IMR-90 (cell line): ENCODE measurements around the gene TCAP. TPM values are rescaled to one million over a fixed set of nuclear protein-coding genes. Genes with fewer than 3 reads are reported as not detected.
A peak's percentile ranks its signal among the peaks of the same experiment; 100 is the strongest.

Experiments
- ATAC-seq: fragments of 200-7000 bp; cut with Tn5 transposase; 2 replicates; pipeline ENCODE4 v1.9.1; 2020; ENCODE audit warnings: low read depth, mild to moderate bottlenecking, moderate library complexity
- BruUV-seq: library from RNA; stranded (reverse); fragments of 400-500 nt; replicated peaks from 2 replicates; lab custom pipeline; 2021; lab: Mats Ljungman, UMichigan
- CTCF ChIA-PET: fragments of 300-600 bp; formaldehyde crosslinking; extraction: SDS; loops from one replicate; lab custom pipeline; 2021; ENCODE audit warnings: antibody characterized with exemption; lab: Yijun Ruan, JAX
- POLR2A ChIA-PET: fragments of 300-600 bp; sonication (Branson Sonifier 250); formaldehyde crosslinking; loops from one replicate; lab custom pipeline; 2022; ENCODE audit warnings: antibody characterized with exemption; ENCODE audit not compliant: unreplicated experiment; lab: Charles Lee
- DNase-seq: peaks from one replicate; pipeline ENCODE4 v3.0.0; 2013
- H2AFZ ChIP-seq: replicated peaks from 2 replicates; pipeline ENCODE3; 2013; ENCODE audit warnings: low read length, mild to moderate bottlenecking; ENCODE audit not compliant: poor library complexity
- H2AK5ac ChIP-seq: 2 replicates; pipeline ENCODE4 v1.6.1; 2013; ENCODE audit warnings: low read depth, low read length, inconsistent platforms
- H2AK9ac ChIP-seq: replicated peaks from 2 replicates; pipeline ENCODE3; 2013; ENCODE audit warnings: mild to moderate bottlenecking, low read depth, low read length, moderate library complexity; ENCODE audit not compliant: poor library complexity
- H2BK120ac ChIP-seq: 2 replicates; pipeline ENCODE4 v1.6.1; 2013; ENCODE audit warnings: low read depth, low read length, inconsistent platforms
- H2BK15ac ChIP-seq: 3 replicates; pipeline ENCODE4 v1.6.1; 2013; ENCODE audit warnings: low read depth, low read length, inconsistent platforms
- H2BK20ac ChIP-seq: 2 replicates; pipeline ENCODE4 v1.6.1; 2013; ENCODE audit warnings: low read depth, mild to moderate bottlenecking, inconsistent platforms, low read length, moderate library complexity
- H2BK5ac ChIP-seq: 2 replicates; pipeline ENCODE4 v1.6.1; 2013; ENCODE audit warnings: mild to moderate bottlenecking, low read depth, low read length, inconsistent platforms; ENCODE audit not compliant: poor library complexity, severe bottlenecking
- H3K14ac ChIP-seq: replicated peaks from 2 replicates; pipeline ENCODE4 v1.6.1; 2013; ENCODE audit warnings: low read depth, low read length, inconsistent platforms
- H3K18ac ChIP-seq: 2 replicates; pipeline ENCODE4 v1.6.1; 2013; ENCODE audit warnings: low read depth, low read length, control low read depth
- H3K23ac ChIP-seq: 2 replicates; pipeline ENCODE4 v1.6.1; 2013; ENCODE audit warnings: low read depth, low read length, inconsistent platforms
- H3K27ac ChIP-seq: 2 replicates; pipeline ENCODE4 v1.5.1; 2013; ENCODE audit warnings: mild to moderate bottlenecking, control low read depth, low read length; ENCODE audit not compliant: insufficient read depth
- H3K27me3 ChIP-seq: 2 replicates; pipeline ENCODE4 v1.6.1; 2013; ENCODE audit warnings: low read length; ENCODE audit not compliant: control insufficient read depth, insufficient read depth
- H3K36me3 ChIP-seq: 2 replicates; pipeline ENCODE4 v1.6.1; 2013; ENCODE audit warnings: low read length, mixed read lengths; ENCODE audit not compliant: control insufficient read depth, insufficient read depth
- H3K4ac ChIP-seq: 2 replicates; pipeline ENCODE4 v1.6.1; 2013; ENCODE audit warnings: low read depth, low read length, inconsistent platforms
- H3K4me1 ChIP-seq: 2 replicates; pipeline ENCODE4 v1.6.1; 2013; ENCODE audit warnings: low read length, mixed read lengths; ENCODE audit not compliant: control insufficient read depth, insufficient read depth
- H3K4me2 ChIP-seq: 2 replicates; pipeline ENCODE4 v1.6.1; 2013; ENCODE audit warnings: low read depth, mild to moderate bottlenecking, control low read depth, low read length, moderate library complexity
- H3K4me3 ChIP-seq: 2 replicates; pipeline ENCODE4 v1.5.1; 2013; ENCODE audit warnings: low read depth, mild to moderate bottlenecking, control low read depth, low read length, moderate library complexity; ENCODE audit not compliant: insufficient read depth
- H3K56ac ChIP-seq: 2 replicates; pipeline ENCODE4 v1.6.1; 2013; ENCODE audit warnings: low read length, inconsistent platforms; ENCODE audit not compliant: insufficient read depth; ENCODE audit errors: extremely low read depth
- H3K79me1 ChIP-seq, 2 experiments: 2 replicates each; pipeline ENCODE4 v1.6.1; 2013; ENCODE audit warnings: low read length in 2 of 2, inconsistent platforms in 1 of 2, low read depth in 1 of 2
- H3K9ac ChIP-seq: 2 replicates; pipeline ENCODE4 v1.6.1; 2013; ENCODE audit warnings: low read depth, low read length, control low read depth
- H3K9me1 ChIP-seq: 2 replicates; pipeline ENCODE4 v1.6.1; 2013; ENCODE audit warnings: low read length, inconsistent platforms; ENCODE audit not compliant: insufficient read depth
- H3K9me3 ChIP-seq: 2 replicates; pipeline ENCODE4 v1.6.1; 2013; ENCODE audit warnings: low read length; ENCODE audit not compliant: control insufficient read depth, insufficient read depth
- H4K20me1 ChIP-seq: 2 replicates; pipeline ENCODE4 v1.6.1; 2013; ENCODE audit warnings: low read length, inconsistent platforms; ENCODE audit not compliant: insufficient read depth
- H4K5ac ChIP-seq: 2 replicates; pipeline ENCODE4 v1.6.1; 2013; ENCODE audit warnings: mild to moderate bottlenecking, low read depth, low read length, control low read depth
- H4K8ac ChIP-seq, 2 experiments: 2 replicates each; pipeline ENCODE4 v1.6.1; 2013; ENCODE audit warnings: low read depth in 2 of 2, low read length in 2 of 2, control low read depth in 1 of 2, inconsistent platforms in 1 of 2
- H4K91ac ChIP-seq: 2 replicates; pipeline ENCODE4 v1.6.1; 2013; ENCODE audit warnings: low read depth, low read length, inconsistent platforms; ENCODE audit not compliant: insufficient read depth
- CEBPB ChIP-seq: IDR thresholded peaks from 2 replicates; pipeline ENCODE4 v1.6.1; 2012; ENCODE audit warnings: low read depth, low read length, improper control_type of control experiment
- ELK1 ChIP-seq: fragments of 150-350 bp; IDR thresholded peaks from 2 replicates; pipeline ENCODE4 v1.6.1; 2016; ENCODE audit warnings: low read depth, mild to moderate bottlenecking, low read length, moderate library complexity, borderline replicate concordance
- MXI1 ChIP-seq: IDR thresholded peaks from 2 replicates; pipeline ENCODE4 v1.6.1; 2012; ENCODE audit warnings: low read depth, mild to moderate bottlenecking, low read length, moderate library complexity, borderline replicate concordance
- RCOR1 ChIP-seq: IDR thresholded peaks from 2 replicates; pipeline ENCODE4 v1.6.1; 2012; ENCODE audit warnings: mild to moderate bottlenecking, low read length, improper control_type of control experiment; ENCODE audit not compliant: insufficient replicate concordance
- WGBS, 2 experiments: methylation state at CpG; one replicate each; pipeline versions ENCODE4 v1.1.5 to v1.1.7; 2013; ENCODE audit warnings: missing lambda C conversion rate in 2 of 2; ENCODE audit not compliant: insufficient read length in 1 of 2; ENCODE audit errors: extremely low coverage in 2 of 2; 5-methylcytosine and 5-hydroxymethylcytosine counted together
- dilution Hi-C: fragments of 300-500 bp; cut with HindIII; formaldehyde crosslinking; loops from one replicate; pipeline ENCODE4 v1.14.3; 2018; ENCODE audit warnings: low sequenced_read_pairs; ENCODE audit not compliant: unreplicated experiment
- in situ Hi-C: fragments of 300-500 bp; cut with MboI; formaldehyde crosslinking; loops from 3 replicates; pipeline ENCODE4 v1.14.3; 2019; ENCODE audit warnings: low sequenced_read_pairs, inconsistent platforms, mixed read lengths
- intact Hi-C: fragments of 100-400 bp; cut with micrococcal nuclease; formaldehyde crosslinking; loops from 2 replicates; pipeline ENCODE4 v1.10.0; 2022
- polyA plus RNA-seq, 3 experiments: library from polyadenylated mRNA; depleted of rRNA; stranded (reverse); fragments of >200 nt; gene quantifications; 2 replicates each; pipeline ENCODE4 v1.2.3, GENCODE V29; 2012; ENCODE audit warnings: low replicate concordance in 1 of 3
- total RNA-seq: library from RNA; depleted of rRNA; stranded (reverse); fragments of >200 nt; gene quantifications from 2 replicates; pipeline ENCODE4 v1.2.3, GENCODE V29; 2012

Gene TCAP
- total and polyA plus RNA-seq, 2 of the 4 experiments (the other 2 are of a cell fraction), result under 0.01 to 0.21 TPM

GRCh38 chr17:39629898-39630297 is 35.3 kb upstream of the TCAP start:
- no peak overlapping the region for H3K4ac ChIP-seq
- no peak overlapping the region for H3K56ac ChIP-seq
- WGBS, 2 experiments, result 20% methylated on average over 1 of the region's 12 CpGs; no CpG with 5 or more reads in 1 of the 2 experiments
- H3K36me3 ChIP-seq, result no peaks in the 10 kb centered on the region
- H3K9me1 ChIP-seq, result no peaks in the 10 kb centered on the region; the same call in 1 of the 2 replicates
- ATAC-seq, result no peak
- dilution Hi-C loops, result no loop called here
- no peak overlapping the region for H3K9ac ChIP-seq
- H3K27me3 ChIP-seq, result peaks cover 76% of the 10 kb centered on the region
- TF ChIP-seq CEBPB (peak; percentile 23; the same call in 1 of the 2 replicates), ELK1 (no peak), MXI1 (no peak), RCOR1 (no peak)
- POLR2A ChIA-PET, result no interaction called here
- H4K5ac ChIP-seq, result no peak overlapping the region
- H4K91ac ChIP-seq, result no peak overlapping the region
- BruUV-seq, result no TSS peak
- peaks cover 5% of the 10 kb centered on the region; the same call in 1 of the 2 replicates for H3K4me1 ChIP-seq
- no peak overlapping the region for H2AFZ ChIP-seq
- no peak overlapping the region for H4K8ac ChIP-seq
- H2BK5ac ChIP-seq, result no peak overlapping the region
- DNase-seq, result no peak
- no peak overlapping the region for H2BK15ac ChIP-seq
- no peak overlapping the region for H2BK20ac ChIP-seq
- H2BK120ac ChIP-seq, result no peak overlapping the region
- H2AK5ac ChIP-seq, result no peak overlapping the region
- H3K4me2 ChIP-seq, result no peak overlapping the region
- H3K9me3 ChIP-seq, result no peaks in the 10 kb centered on the region
- H3K4me3 ChIP-seq, result no peak overlapping the region
- no peak overlapping the region for H2AK9ac ChIP-seq
- intact Hi-C loops, result loop anchor here (10.0 kb wide), 1 partner anchor 355 kb away; the partner anchor contains the start of gene PSMD3
- in situ Hi-C loops, result no loop called here
- no peaks in the 10 kb centered on the region for H4K20me1 ChIP-seq
- CTCF ChIA-PET, result interaction anchor here (2.2 kb wide), 1 partner anchor 8 kb away, joined by 9 read pairs; no protein-coding TSS in a partner anchor
- no peak overlapping the region for H3K18ac ChIP-seq
- H3K27ac ChIP-seq, result no peak overlapping the region
- H3K14ac ChIP-seq, result no peak overlapping the region
- no peak overlapping the region for H3K23ac ChIP-seq
- H3K79me1 ChIP-seq, result no peaks in the 10 kb centered on the region
